GM21529 (cell line): ENCODE results near the gene SLC22A5.
"Not testable (repeated sequence)": the region's sequence is repeated elsewhere in the genome, so short reads cannot be mapped to it uniquely, and the experiment has no call there.

Experiments
- ATAC-seq: cut with Tn5 transposase; IDR thresholded peaks from one replicate; pipeline ENCODE4 v1.9.1; 2021; ENCODE audit not compliant: unreplicated experiment

SLC22A5 gene

GRCh38 chr5:132411304-132412013 lies 41.9 kb downstream of the SLC22A5 start:
- peak; percentile 5 for ATAC-seq

GRCh38 chr5:132413567-132413966 lies 44.1 kb downstream of the SLC22A5 start:
- no peak for ATAC-seq

- ATAC-seq: peak; percentile 25
These were observed 45.3 kb downstream of the SLC22A5 start for GRCh38 chr5:132414634-132415378.

- not testable (repeated sequence) for ATAC-seq
These were observed 46.0 kb downstream of the SLC22A5 start for GRCh38 chr5:132415516-132415915.

GRCh38 chr5:132416306-132417009 lies 46.9 kb downstream of the SLC22A5 start:
- ATAC-seq: no peak

- ATAC-seq: no peak
These were observed 47.5 kb downstream of the SLC22A5 start for GRCh38 chr5:132417010-132417439.

GRCh38 chr5:132417461-132417860 lies 48.0 kb downstream of the SLC22A5 start:
- no peak for ATAC-seq

- no peak for ATAC-seq
These were observed 48.5 kb downstream of the SLC22A5 start for GRCh38 chr5:132417889-132418485.

GRCh38 chr5:132418881-132419280 lies 49.4 kb downstream of the SLC22A5 start:
- ATAC-seq: no peak

GRCh38 chr5:132419502-132420468 lies 50.3 kb downstream of the SLC22A5 start:
- ATAC-seq: no peak

- peak; percentile 50 for ATAC-seq
These were observed 51.3 kb downstream of the SLC22A5 start for GRCh38 chr5:132420706-132421272.

- no peak for ATAC-seq
These were observed 52.0 kb downstream of the SLC22A5 start for GRCh38 chr5:132421462-132421861.

GRCh38 chr5:132422720-132423437 lies 53.4 kb downstream of the SLC22A5 start:
- ATAC-seq: peak; percentile 34

GRCh38 chr5:132423438-132423898 lies 54.0 kb downstream of the SLC22A5 start:
- no peak for ATAC-seq

GRCh38 chr5:132424167-132424880 lies 54.8 kb downstream of the SLC22A5 start:
- no peak for ATAC-seq

- ATAC-seq: peak; percentile 40
These were observed 55.8 kb downstream of the SLC22A5 start for GRCh38 chr5:132425009-132425937.

GRCh38 chr5:132425975-132426524 lies 56.5 kb downstream of the SLC22A5 start:
- no peak for ATAC-seq
